ENCODE measurements around the gene LRRC36. TPM values are rescaled to one million over a fixed set of nuclear protein-coding genes. Genes with fewer than 3 reads are reported as not detected.

LRRC36 gene
- total RNA-seq, 1 experiment from 2014 or later = 1.1 TPM

GRCh38 chr16:67395105-67395457 lies 68.5 kb downstream of the LRRC36 start:
- DNase-seq (ENCODE audit: low read depth, low spot score) = no peak
- in situ Hi-C loops (cut with HindIII; ENCODE audit: low pct_unique_long_range_greater_than_20kb, low sequenced_read_pairs) = no loop called here

- in situ Hi-C loops (cut with HindIII; ENCODE audit: low pct_unique_long_range_greater_than_20kb, low sequenced_read_pairs) = no loop called here
- no peak for DNase-seq (ENCODE audit: low read depth, low spot score)
These were observed 69.0 kb downstream of the LRRC36 start for GRCh38 chr16:67395458-67396158.

- no peak for DNase-seq (ENCODE audit: low read depth, low spot score)
- in situ Hi-C loops (cut with HindIII; ENCODE audit: low pct_unique_long_range_greater_than_20kb, low sequenced_read_pairs) = no loop called here
These were observed 69.8 kb downstream of the LRRC36 start for GRCh38 chr16:67396159-67397035.

GRCh38 chr16:67397036-67397801 lies 70.6 kb downstream of the LRRC36 start:
- in situ Hi-C loops (cut with HindIII; ENCODE audit: low pct_unique_long_range_greater_than_20kb, low sequenced_read_pairs) = no loop called here

GRCh38 chr16:67397812-67398545 lies 71.4 kb downstream of the LRRC36 start:
- in situ Hi-C loops (cut with HindIII; ENCODE audit: low pct_unique_long_range_greater_than_20kb, low sequenced_read_pairs) = no loop called here
- DNase-seq (ENCODE audit: low read depth, low spot score) = no peak

More at GRCh38 chr16:67397036-67397801, 70.6 kb downstream of the LRRC36 start:
- no peak for DNase-seq (ENCODE audit: low read depth, low spot score)

- no peak for DNase-seq (ENCODE audit: low read depth, low spot score)
- in situ Hi-C loops (cut with HindIII; ENCODE audit: low pct_unique_long_range_greater_than_20kb, low sequenced_read_pairs) = no loop called here
These were observed 72.1 kb downstream of the LRRC36 start for GRCh38 chr16:67398546-67399217.

- in situ Hi-C loops (cut with HindIII; ENCODE audit: low pct_unique_long_range_greater_than_20kb, low sequenced_read_pairs) = no loop called here
- DNase-seq (ENCODE audit: low read depth, low spot score) = peak; percentile 34
These were observed 72.7 kb downstream of the LRRC36 start for GRCh38 chr16:67399218-67399733.

GRCh38 chr16:67399749-67400704 lies 73.4 kb downstream of the LRRC36 start:
- DNase-seq (ENCODE audit: low read depth, low spot score) = no peak
- in situ Hi-C loops (cut with HindIII; ENCODE audit: low pct_unique_long_range_greater_than_20kb, low sequenced_read_pairs) = no loop called here

GRCh38 chr16:67400901-67401300 lies 74.3 kb downstream of the LRRC36 start:
- in situ Hi-C loops (cut with HindIII; ENCODE audit: low pct_unique_long_range_greater_than_20kb, low sequenced_read_pairs) = no loop called here
- no peak for DNase-seq (ENCODE audit: low read depth, low spot score)

- in situ Hi-C loops (cut with HindIII; ENCODE audit: low pct_unique_long_range_greater_than_20kb, low sequenced_read_pairs) = no loop called here
These were observed 77.5 kb downstream of the LRRC36 start for GRCh38 chr16:67403976-67404555.

GRCh38 chr16:67404740-67405226 lies 78.2 kb downstream of the LRRC36 start:
- DNase-seq (ENCODE audit: low read depth, low spot score) = no peak
- in situ Hi-C loops (cut with HindIII; ENCODE audit: low pct_unique_long_range_greater_than_20kb, low sequenced_read_pairs) = no loop called here

More at GRCh38 chr16:67403976-67404555, 77.5 kb downstream of the LRRC36 start:
- no peak for DNase-seq (ENCODE audit: low read depth, low spot score)

GRCh38 chr16:67405336-67405735 lies 78.7 kb downstream of the LRRC36 start:
- in situ Hi-C loops (cut with HindIII; ENCODE audit: low pct_unique_long_range_greater_than_20kb, low sequenced_read_pairs) = no loop called here
- DNase-seq (ENCODE audit: low read depth, low spot score) = no peak

- DNase-seq (ENCODE audit: low read depth, low spot score) = no peak
- in situ Hi-C loops (cut with HindIII; ENCODE audit: low pct_unique_long_range_greater_than_20kb, low sequenced_read_pairs) = no loop called here
These were observed 79.7 kb downstream of the LRRC36 start for GRCh38 chr16:67406111-67406971.

GRCh38 chr16:67407176-67407787 lies 80.7 kb downstream of the LRRC36 start:
- DNase-seq (ENCODE audit: low read depth, low spot score) = no peak
- in situ Hi-C loops (cut with HindIII; ENCODE audit: low pct_unique_long_range_greater_than_20kb, low sequenced_read_pairs) = no loop called here

Data from SK-MEL-5 (cell line).